ENCODE measurements around the gene DYNLT3.

DYNLT3 gene

GRCh38 chrX:37846934-37847732, at the start of gene DYNLT3:
TSS of gene DYNLT3 (minus strand) at chrX:37847571. CDS start at chrX:37847510, 61 bp downstream.
- peak within 1 kb of the TSS; percentile 91 for H2AFZ ChIP-seq (ENCODE audit: low read length, unreplicated experiment)
- H3K79me2 ChIP-seq (ENCODE audit: control insufficient read depth, insufficient read depth, low read length, unreplicated experiment) = no peaks in the 10 kb centered on the region
- H3K4me3 ChIP-seq (ENCODE audit: low read depth, low read length) = peak within 1 kb of the TSS; percentile 82
- H3K27me3 ChIP-seq (ENCODE audit: insufficient read depth, low read length) = no peaks in the 10 kb centered on the region
- peaks cover 7% of the 10 kb centered on the region for H3K4me1 ChIP-seq (ENCODE audit: control insufficient read depth, insufficient read depth, low read length, unreplicated experiment)
- no peaks in the 10 kb centered on the region for H3K36me3 ChIP-seq (ENCODE audit: insufficient read depth, low read length)
- peak within 1 kb of the TSS; percentile 55 for H3K27ac ChIP-seq (ENCODE audit: low read depth, low read length)

- Histone ChIP-seq H3K36me3 (ENCODE audit: insufficient read depth, low read length) (no peaks in the 10 kb centered on the region), H3K27me3 (ENCODE audit: insufficient read depth, low read length) (no peaks in the 10 kb centered on the region), H2AFZ (ENCODE audit: low read length, unreplicated experiment) (no peak overlapping the region), H3K4me1 (ENCODE audit: control insufficient read depth, insufficient read depth, low read length, unreplicated experiment) (no peaks in the 10 kb centered on the region), H3K4me3 (ENCODE audit: low read depth, low read length) (no peak overlapping the region), H3K27ac (ENCODE audit: low read depth, low read length) (no peak overlapping the region), H3K79me2 (ENCODE audit: control insufficient read depth, insufficient read depth, low read length, unreplicated experiment) (no peaks in the 10 kb centered on the region)
These were observed 49.1 kb upstream of the DYNLT3 start for GRCh38 chrX:37896511-37896890.

GRCh38 chrX:37895795-37896510, 48.6 kb upstream of the DYNLT3 start:
- Histone ChIP-seq H3K36me3 (ENCODE audit: insufficient read depth, low read length) (no peaks in the 10 kb centered on the region), H3K4me1 (ENCODE audit: control insufficient read depth, insufficient read depth, low read length, unreplicated experiment) (no peaks in the 10 kb centered on the region), H3K79me2 (ENCODE audit: control insufficient read depth, insufficient read depth, low read length, unreplicated experiment) (no peaks in the 10 kb centered on the region), H3K27ac (ENCODE audit: low read depth, low read length) (no peak overlapping the region), H2AFZ (ENCODE audit: low read length, unreplicated experiment) (no peak overlapping the region), H3K4me3 (ENCODE audit: low read depth, low read length) (no peak overlapping the region), H3K27me3 (ENCODE audit: insufficient read depth, low read length) (no peaks in the 10 kb centered on the region)

- no peak overlapping the region for H2AFZ ChIP-seq (ENCODE audit: low read length, unreplicated experiment)
- H3K27ac ChIP-seq (ENCODE audit: low read depth, low read length) = no peak overlapping the region
- H3K4me1 ChIP-seq (ENCODE audit: control insufficient read depth, insufficient read depth, low read length, unreplicated experiment) = no peaks in the 10 kb centered on the region
- no peaks in the 10 kb centered on the region for H3K79me2 ChIP-seq (ENCODE audit: control insufficient read depth, insufficient read depth, low read length, unreplicated experiment)
- no peaks in the 10 kb centered on the region for H3K27me3 ChIP-seq (ENCODE audit: insufficient read depth, low read length)
- no peak overlapping the region for H3K4me3 ChIP-seq (ENCODE audit: low read depth, low read length)
- H3K36me3 ChIP-seq (ENCODE audit: insufficient read depth, low read length) = no peaks in the 10 kb centered on the region
These were observed 47.4 kb upstream of the DYNLT3 start for GRCh38 chrX:37894725-37895124.

GRCh38 chrX:37888010-37888409, 40.6 kb upstream of the DYNLT3 start:
- Histone ChIP-seq H3K79me2 (ENCODE audit: control insufficient read depth, insufficient read depth, low read length, unreplicated experiment) (no peaks in the 10 kb centered on the region), H2AFZ (ENCODE audit: low read length, unreplicated experiment) (no peak overlapping the region), H3K4me3 (ENCODE audit: low read depth, low read length) (no peak overlapping the region), H3K36me3 (ENCODE audit: insufficient read depth, low read length) (no peaks in the 10 kb centered on the region), H3K27ac (ENCODE audit: low read depth, low read length) (no peak overlapping the region), H3K27me3 (ENCODE audit: insufficient read depth, low read length) (no peaks in the 10 kb centered on the region), H3K4me1 (ENCODE audit: control insufficient read depth, insufficient read depth, low read length, unreplicated experiment) (peaks cover 2% of the 10 kb centered on the region)

- no peak overlapping the region for H3K4me3 ChIP-seq (ENCODE audit: low read depth, low read length)
- no peak overlapping the region for H3K27ac ChIP-seq (ENCODE audit: low read depth, low read length)
- no peaks in the 10 kb centered on the region for H3K27me3 ChIP-seq (ENCODE audit: insufficient read depth, low read length)
- H3K36me3 ChIP-seq (ENCODE audit: insufficient read depth, low read length) = no peaks in the 10 kb centered on the region
- H3K79me2 ChIP-seq (ENCODE audit: control insufficient read depth, insufficient read depth, low read length, unreplicated experiment) = no peaks in the 10 kb centered on the region
- H2AFZ ChIP-seq (ENCODE audit: low read length, unreplicated experiment) = no peak overlapping the region
- peaks cover 2% of the 10 kb centered on the region for H3K4me1 ChIP-seq (ENCODE audit: control insufficient read depth, insufficient read depth, low read length, unreplicated experiment)
These were observed 40.0 kb upstream of the DYNLT3 start for GRCh38 chrX:37887347-37887746.

- H2AFZ ChIP-seq (ENCODE audit: low read length, unreplicated experiment) = no peak overlapping the region
- H3K4me1 ChIP-seq (ENCODE audit: control insufficient read depth, insufficient read depth, low read length, unreplicated experiment) = peaks cover 2% of the 10 kb centered on the region
- H3K36me3 ChIP-seq (ENCODE audit: insufficient read depth, low read length) = no peaks in the 10 kb centered on the region
- no peak overlapping the region for H3K4me3 ChIP-seq (ENCODE audit: low read depth, low read length)
- no peak overlapping the region for H3K27ac ChIP-seq (ENCODE audit: low read depth, low read length)
- H3K79me2 ChIP-seq (ENCODE audit: control insufficient read depth, insufficient read depth, low read length, unreplicated experiment) = no peaks in the 10 kb centered on the region
- no peaks in the 10 kb centered on the region for H3K27me3 ChIP-seq (ENCODE audit: insufficient read depth, low read length)
These were observed 35.8 kb upstream of the DYNLT3 start for GRCh38 chrX:37883196-37883595.

GRCh38 chrX:37879692-37880091, 32.3 kb upstream of the DYNLT3 start:
- no peaks in the 10 kb centered on the region for H3K79me2 ChIP-seq (ENCODE audit: control insufficient read depth, insufficient read depth, low read length, unreplicated experiment)
- no peak overlapping the region for H3K4me3 ChIP-seq (ENCODE audit: low read depth, low read length)
- no peaks in the 10 kb centered on the region for H3K36me3 ChIP-seq (ENCODE audit: insufficient read depth, low read length)
- peaks cover 2% of the 10 kb centered on the region for H3K4me1 ChIP-seq (ENCODE audit: control insufficient read depth, insufficient read depth, low read length, unreplicated experiment)
- H3K27me3 ChIP-seq (ENCODE audit: insufficient read depth, low read length) = no peaks in the 10 kb centered on the region
- no peak overlapping the region for H2AFZ ChIP-seq (ENCODE audit: low read length, unreplicated experiment)
- H3K27ac ChIP-seq (ENCODE audit: low read depth, low read length) = no peak overlapping the region

GRCh38 chrX:37876716-37877115, 29.3 kb upstream of the DYNLT3 start:
- Histone ChIP-seq H3K4me1 (ENCODE audit: control insufficient read depth, insufficient read depth, low read length, unreplicated experiment) (peaks cover 9% of the 10 kb centered on the region), H2AFZ (ENCODE audit: low read length, unreplicated experiment) (no peak overlapping the region), H3K36me3 (ENCODE audit: insufficient read depth, low read length) (no peaks in the 10 kb centered on the region), H3K27ac (ENCODE audit: low read depth, low read length) (no peak overlapping the region), H3K27me3 (ENCODE audit: insufficient read depth, low read length) (no peaks in the 10 kb centered on the region), H3K4me3 (ENCODE audit: low read depth, low read length) (no peak overlapping the region), H3K79me2 (ENCODE audit: control insufficient read depth, insufficient read depth, low read length, unreplicated experiment) (no peaks in the 10 kb centered on the region)

GRCh38 chrX:37875675-37876074, 28.3 kb upstream of the DYNLT3 start:
- Histone ChIP-seq H2AFZ (ENCODE audit: low read length, unreplicated experiment) (no peak overlapping the region), H3K36me3 (ENCODE audit: insufficient read depth, low read length) (no peaks in the 10 kb centered on the region), H3K4me3 (ENCODE audit: low read depth, low read length) (no peak overlapping the region), H3K4me1 (ENCODE audit: control insufficient read depth, insufficient read depth, low read length, unreplicated experiment) (peaks cover 15% of the 10 kb centered on the region), H3K79me2 (ENCODE audit: control insufficient read depth, insufficient read depth, low read length, unreplicated experiment) (no peaks in the 10 kb centered on the region), H3K27me3 (ENCODE audit: insufficient read depth, low read length) (no peaks in the 10 kb centered on the region), H3K27ac (ENCODE audit: low read depth, low read length) (no peak overlapping the region)

- H2AFZ ChIP-seq (ENCODE audit: low read length, unreplicated experiment) = no peak overlapping the region
- no peaks in the 10 kb centered on the region for H3K27me3 ChIP-seq (ENCODE audit: insufficient read depth, low read length)
- peaks cover 15% of the 10 kb centered on the region for H3K4me1 ChIP-seq (ENCODE audit: control insufficient read depth, insufficient read depth, low read length, unreplicated experiment)
- H3K27ac ChIP-seq (ENCODE audit: low read depth, low read length) = no peak overlapping the region
- no peaks in the 10 kb centered on the region for H3K36me3 ChIP-seq (ENCODE audit: insufficient read depth, low read length)
- no peak overlapping the region for H3K4me3 ChIP-seq (ENCODE audit: low read depth, low read length)
- H3K79me2 ChIP-seq (ENCODE audit: control insufficient read depth, insufficient read depth, low read length, unreplicated experiment) = no peaks in the 10 kb centered on the region
These were observed 25.8 kb upstream of the DYNLT3 start for GRCh38 chrX:37873220-37873619.
